ENCODE data around the gene FAM181B. TPM values are rescaled to one million over a fixed set of nuclear protein-coding genes. Genes with fewer than 3 reads are reported as not detected.
A peak's percentile ranks its signal among the peaks of the same experiment; 100 is the strongest.

The FAM181B gene
- total RNA-seq (0.17 TPM in 1 of 2 replicates, not detected in the other), polyA plus RNA-seq (not detected in 2 replicates), polyA minus RNA-seq (ENCODE audit: low replicate concordance) (not detected in 2 replicates)
- not detected in 2 replicates for polyA plus RNA-seq (2012)

- H3K9ac ChIP-seq (ENCODE audit: insufficient read depth, low read length), result no peak within 1 kb of the TSS
- H3K27me3 ChIP-seq (ENCODE audit: control insufficient read depth, insufficient read depth, low read length), result peaks cover 43% of the 10 kb centered on the region
- H3K79me2 ChIP-seq (ENCODE audit: control insufficient read depth, insufficient read depth, low read length), result no peaks in the 10 kb centered on the region
- peak within 1 kb of the TSS in 2 of 4 experiments; percentile 29 to 32 for H3K4me3 ChIP-seq (replicated peaks in 1 of 4; ENCODE audit: control extremely low read depth in 1 of 4, insufficient read depth in 1 of 4, low read depth in 3 of 4, low read length in 4 of 4)
- H3K36me3 ChIP-seq (ENCODE audit: control insufficient read depth, insufficient read depth, low read length), result no peaks in the 10 kb centered on the region
- H3K27ac ChIP-seq (ENCODE audit: insufficient read depth, low read length), result no peak within 1 kb of the TSS
- no peak for TF ChIP-seq CTCF (conservative IDR thresholded peaks at IDR 0.05 in 1 of 2, IDR thresholded peaks at IDR 0.05 in 1 of 2; ENCODE audit: low read depth in 1 of 2, low read length in 2 of 2)
- peak; percentile 83 for TF ChIP-seq EZH2 (IDR thresholded peaks at IDR 0.05; ENCODE audit: low read length, missing control alignments)
- peak within 1 kb of the TSS; percentile 66 for H3K4me2 ChIP-seq (ENCODE audit: extremely low read depth, insufficient read depth, low read length)
- H4K20me1 ChIP-seq (ENCODE audit: control insufficient read depth, extremely low read depth, insufficient read depth, low read length), result no peaks in the 10 kb centered on the region
- H3K4me1 ChIP-seq (ENCODE audit: control insufficient read depth, extremely low read depth, insufficient read depth, low read length), result no peaks in the 10 kb centered on the region
- DNase-seq (ENCODE audit: low read depth in 2 of 2), result peak; percentile 18 to 39
- no peaks in the 10 kb centered on the region for H3K9me3 ChIP-seq (ENCODE audit: control insufficient read depth, insufficient read depth, low read depth, low read length)
- peak within 1 kb of the TSS; percentile 43 for H2AFZ ChIP-seq (ENCODE audit: low read length)
Measured at GRCh38 chr11:82733444-82734119, at the start of gene FAM181B. TSS of gene FAM181B (minus strand) at chr11:82733864. CDS start at chr11:82733729, 135 bp downstream.

GRCh38 chr11:82782825-82783374 lies 49.2 kb upstream of the FAM181B start:
- Histone ChIP-seq H4K20me1 (ENCODE audit: control insufficient read depth, extremely low read depth, insufficient read depth, low read length) (no peaks in the 10 kb centered on the region), H3K9ac (ENCODE audit: insufficient read depth, low read length) (no peak overlapping the region), H3K4me2 (ENCODE audit: extremely low read depth, insufficient read depth, low read length) (no peak overlapping the region), H3K27ac (ENCODE audit: insufficient read depth, low read length) (no peak overlapping the region), H3K27me3 (ENCODE audit: control insufficient read depth, insufficient read depth, low read length) (no peaks in the 10 kb centered on the region), H3K4me3 (replicated peaks in 1 of 4; ENCODE audit: control extremely low read depth in 1 of 4, insufficient read depth in 1 of 4, low read depth in 3 of 4, low read length in 4 of 4) (no peak overlapping the region), H3K36me3 (ENCODE audit: control insufficient read depth, insufficient read depth, low read length) (no peaks in the 10 kb centered on the region), H3K9me3 (ENCODE audit: control insufficient read depth, insufficient read depth, low read depth, low read length) (no peaks in the 10 kb centered on the region), H3K79me2 (ENCODE audit: control insufficient read depth, insufficient read depth, low read length) (no peaks in the 10 kb centered on the region), H2AFZ (ENCODE audit: low read length) (no peak overlapping the region), H3K4me1 (ENCODE audit: control insufficient read depth, extremely low read depth, insufficient read depth, low read length) (no peaks in the 10 kb centered on the region)
- TF ChIP-seq CTCF (conservative IDR thresholded peaks at IDR 0.05 in 1 of 2, IDR thresholded peaks at IDR 0.05 in 1 of 2; ENCODE audit: low read depth in 1 of 2, low read length in 2 of 2) (no peak), EZH2 (IDR thresholded peaks at IDR 0.05; ENCODE audit: low read length, missing control alignments) (no peak)
- no peak for DNase-seq (ENCODE audit: low read depth in 2 of 2)

- Histone ChIP-seq H3K9ac (ENCODE audit: insufficient read depth, low read length) (no peak overlapping the region), H2AFZ (ENCODE audit: low read length) (no peak overlapping the region), H3K27me3 (ENCODE audit: control insufficient read depth, insufficient read depth, low read length) (no peaks in the 10 kb centered on the region), H3K79me2 (ENCODE audit: control insufficient read depth, insufficient read depth, low read length) (no peaks in the 10 kb centered on the region), H3K4me1 (ENCODE audit: control insufficient read depth, extremely low read depth, insufficient read depth, low read length) (no peaks in the 10 kb centered on the region), H3K36me3 (ENCODE audit: control insufficient read depth, insufficient read depth, low read length) (no peaks in the 10 kb centered on the region), H3K4me2 (ENCODE audit: extremely low read depth, insufficient read depth, low read length) (no peak overlapping the region), H3K27ac (ENCODE audit: insufficient read depth, low read length) (no peak overlapping the region), H4K20me1 (ENCODE audit: control insufficient read depth, extremely low read depth, insufficient read depth, low read length) (no peaks in the 10 kb centered on the region), H3K9me3 (ENCODE audit: control insufficient read depth, insufficient read depth, low read depth, low read length) (no peaks in the 10 kb centered on the region), H3K4me3 (replicated peaks in 1 of 4; ENCODE audit: control extremely low read depth in 1 of 4, insufficient read depth in 1 of 4, low read depth in 3 of 4, low read length in 4 of 4) (no peak overlapping the region)
- DNase-seq (ENCODE audit: low read depth in 2 of 2), result no peak
- TF ChIP-seq CTCF (conservative IDR thresholded peaks at IDR 0.05 in 1 of 2, IDR thresholded peaks at IDR 0.05 in 1 of 2; ENCODE audit: low read depth in 1 of 2, low read length in 2 of 2) (no peak), EZH2 (IDR thresholded peaks at IDR 0.05; ENCODE audit: low read length, missing control alignments) (no peak)
Measured at GRCh38 chr11:82778776-82779175, 45.1 kb upstream of the FAM181B start.

Data from fibroblast of lung (primary cell).